GM19328 (cell line): Measurements from ENCODE around the gene GAPDH.
"Not testable (repeated sequence)": the region's sequence is repeated elsewhere in the genome, so short reads cannot be mapped to it uniquely, and the experiment has no call there.

Source experiments
- ATAC-seq: cut with Tn5 transposase; IDR thresholded peaks from one replicate; pipeline ENCODE4 v1.9.1; 2021; ENCODE audit warnings: mild to moderate bottlenecking, moderate library complexity; ENCODE audit not compliant: unreplicated experiment

Gene GAPDH

GRCh38 chr12:6528539-6529235, 5.6 kb upstream of the GAPDH start:
- no peak for ATAC-seq

- no peak for ATAC-seq
Measured at GRCh38 chr12:6529291-6529737, 5.0 kb upstream of the GAPDH start.

GRCh38 chr12:6530576-6531260, 3.6 kb upstream of the GAPDH start:
- no peak for ATAC-seq

GRCh38 chr12:6532051-6532926, 2.0 kb upstream of the GAPDH start:
- no peak for ATAC-seq

- no peak for ATAC-seq
Measured at GRCh38 chr12:6532927-6533652, 1.2 kb upstream of the GAPDH start.

- ATAC-seq: peak; percentile 4
Measured at GRCh38 chr12:6533653-6533922, 729 bp upstream of the GAPDH start.

- ATAC-seq: peak; percentile 19
Measured at GRCh38 chr12:6534695-6534944, 303 bp downstream of the GAPDH start.

- ATAC-seq: peak; percentile 9
Measured at GRCh38 chr12:6534945-6535696, 804 bp downstream of the GAPDH start.

- no peak for ATAC-seq
Measured at GRCh38 chr12:6535697-6535946, 1.3 kb downstream of the GAPDH start.

- ATAC-seq: no peak
Measured at GRCh38 chr12:6535960-6536847, 1.9 kb downstream of the GAPDH start.

- no peak for ATAC-seq
Measured at GRCh38 chr12:6536894-6537579, 2.7 kb downstream of the GAPDH start.

GRCh38 chr12:6537580-6538419, 3.5 kb downstream of the GAPDH start:
- not testable (repeated sequence) for ATAC-seq

- ATAC-seq: no peak
Measured at GRCh38 chr12:6538420-6539313, 4.3 kb downstream of the GAPDH start.

GRCh38 chr12:6539314-6539682, 5.0 kb downstream of the GAPDH start:
- ATAC-seq: no peak

GRCh38 chr12:6539707-6540134, 5.4 kb downstream of the GAPDH start:
- ATAC-seq: no peak

GRCh38 chr12:6540181-6540877, 6.0 kb downstream of the GAPDH start:
- ATAC-seq: no peak
